Hepatocyte (in vitro differentiated cells): ENCODE results near the gene COA8. TPM values are rescaled to one million over a fixed set of nuclear protein-coding genes. Genes with fewer than 3 reads are reported as not detected.

Experiments used
- DNase-seq: peaks from one replicate; pipeline ENCODE4 v3.0.0-alpha.2; 2016; ENCODE audit warnings: low spot score
- H2AFZ ChIP-seq: fragments of 200-600 bp; sonication (generic); 2 replicates; pipeline ENCODE4 v1.6.0; 2016; ENCODE audit warnings: antibody characterized with exemption, mild to moderate bottlenecking
- H3K27ac ChIP-seq: fragments of 200-600 bp; sonication (generic); 2 replicates; pipeline ENCODE4 v1.5.1; 2016; ENCODE audit warnings: mild to moderate bottlenecking
- H3K27me3 ChIP-seq: fragments of 200-600 bp; sonication (generic); 2 replicates; pipeline ENCODE4 v1.6.1; 2016
- H3K36me3 ChIP-seq: fragments of 200-600 bp; sonication (generic); replicated peaks from 2 replicates; pipeline ENCODE4 v1.5.1; 2016; ENCODE audit warnings: low read depth; ENCODE audit not compliant: insufficient read depth
- H3K4me1 ChIP-seq: fragments of 200-600 bp; sonication (generic); 2 replicates; pipeline ENCODE4 v1.5.1; 2016; ENCODE audit warnings: mild to moderate bottlenecking, moderate library complexity; ENCODE audit not compliant: insufficient read depth
- H3K4me2 ChIP-seq: fragments of 200-600 bp; sonication (generic); 2 replicates; pipeline ENCODE4 v1.6.0; 2016
- H3K4me3 ChIP-seq: fragments of 200-600 bp; sonication (generic); 2 replicates; pipeline ENCODE4 v1.5.1; 2016; ENCODE audit warnings: mild to moderate bottlenecking
- H3K79me2 ChIP-seq: fragments of 200-600 bp; sonication (generic); 2 replicates; pipeline ENCODE4 v1.6.0; 2017; ENCODE audit warnings: mild to moderate bottlenecking
- H3K9me2 ChIP-seq: fragments of 200-600 bp; sonication (generic); replicated peaks from 2 replicates; pipeline ENCODE4 v1.6.0; 2017; ENCODE audit warnings: mild to moderate bottlenecking; ENCODE audit not compliant: insufficient read depth
- H3K9me3 ChIP-seq: fragments of 200-600 bp; sonication (generic); 2 replicates; pipeline ENCODE4 v1.5.1; 2016; ENCODE audit warnings: low read depth, mild to moderate bottlenecking
- H4K20me1 ChIP-seq: fragments of 200-600 bp; sonication (generic); 2 replicates; pipeline ENCODE4 v1.6.0; 2016; ENCODE audit warnings: mild to moderate bottlenecking; ENCODE audit not compliant: insufficient read depth, poor library complexity, severe bottlenecking
- CTCF ChIP-seq: fragments of 200-600 bp; sonication (generic); IDR thresholded peaks from 2 replicates; pipeline ENCODE4 v1.5.1; 2016; ENCODE audit warnings: antibody characterized with exemption, mild to moderate bottlenecking; ENCODE audit not compliant: poor library complexity
- EZH2 ChIP-seq: fragments of 200-600 bp; sonication (generic); IDR thresholded peaks from 2 replicates; pipeline ENCODE4 v1.6.1; 2016; ENCODE audit warnings: antibody characterized with exemption, mild to moderate bottlenecking, borderline replicate concordance
- EZH2phosphoT487 ChIP-seq: fragments of 200-600 bp; sonication (generic); IDR thresholded peaks from one replicate; pipeline ENCODE4 v1.6.1; 2018; ENCODE audit warnings: antibody characterized with exemption, mild to moderate bottlenecking, low read depth, moderate library complexity; ENCODE audit not compliant: unreplicated experiment, severe bottlenecking
- WGBS: methylation state at CpG from one replicate; pipeline ENCODE4 v1.1.6; 2016; ENCODE audit warnings: low lambda C conversion rate; ENCODE audit errors: missing lambda C conversion rate; 5-methylcytosine and 5-hydroxymethylcytosine counted together
- polyA plus RNA-seq: library from polyadenylated mRNA; unstranded; fragments of >200 nt; fragmentation: Nextera tagmentation; extraction: Ambion mirVana; gene quantifications from 2 replicates; pipeline ENCODE4 v1.2.1, GENCODE V29; 2016
- total RNA-seq: library from RNA; depleted of rRNA; stranded (reverse); fragments of >200 nt; gene quantifications from 2 replicates; pipeline ENCODE4 v1.2.3, GENCODE V29; 2014

COA8 gene
- total and polyA plus RNA-seq, 2 experiments from 2014 or later = 58.7 to 68.2 TPM

DNA sequence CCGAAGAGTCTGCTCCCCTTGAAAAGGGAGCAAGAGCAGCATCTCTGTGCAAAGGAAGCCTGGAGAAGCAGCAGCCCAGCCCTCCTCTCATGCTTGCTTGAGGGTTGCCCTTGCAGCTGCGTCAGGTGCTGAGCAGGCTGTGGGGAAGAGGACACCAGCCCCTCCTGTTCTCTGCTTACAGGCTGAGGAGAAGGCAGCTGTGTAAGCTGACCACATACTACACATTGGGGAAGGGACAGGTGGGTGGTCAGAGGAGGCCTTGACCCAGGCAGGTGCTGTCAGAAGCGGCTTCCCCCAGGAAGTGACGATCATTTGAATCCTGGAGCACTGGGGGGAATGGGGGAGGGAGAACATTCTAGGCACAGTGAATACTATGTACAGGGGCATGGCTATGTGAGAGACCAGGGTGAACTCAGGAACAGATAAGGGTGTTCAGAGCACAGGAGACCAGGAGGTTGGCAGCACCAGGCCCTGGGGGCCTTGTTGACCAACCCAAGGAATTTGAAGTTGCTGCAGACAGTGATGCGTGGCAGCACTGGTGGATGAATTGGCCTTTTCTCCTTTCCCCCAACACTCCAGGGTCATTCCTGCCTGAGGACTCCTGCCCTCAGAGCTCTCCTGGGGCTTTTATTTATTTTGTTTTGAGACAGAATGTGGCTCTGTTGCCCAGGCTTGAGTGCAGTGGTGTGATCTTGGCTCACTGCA, 63.5 kb downstream of the COA8 start:
- WGBS = 95% methylated on average over 5 of the region's 5 CpGs
- no peak overlapping the region for H3K27ac ChIP-seq

GRCh38 chr14:103627073-103628025, 64.6 kb downstream of the COA8 start:
- Histone ChIP-seq H4K20me1 (peaks cover 27% of the 10 kb centered on the region), H3K27me3 (no peaks in the 10 kb centered on the region), H3K4me1 (peaks cover 12% of the 10 kb centered on the region), H3K27ac (peak overlapping the region; percentile 100), H3K4me2 (no peak overlapping the region), H3K9me2 (no peaks in the 10 kb centered on the region), H3K36me3 (no peaks in the 10 kb centered on the region), H3K4me3 (no peak overlapping the region), H3K79me2 (peaks cover 32% of the 10 kb centered on the region), H3K9me3 (no peaks in the 10 kb centered on the region), H2AFZ (no peak overlapping the region)
- DNase-seq = peak; percentile 31
- TF ChIP-seq EZH2 = no peak
- no peak for TF ChIP-seq EZH2phosphoT487
- no peak for TF ChIP-seq CTCF
- 88% methylated on average over 16 of the region's 16 CpGs for WGBS

More for the DNA sequence above, 63.5 kb downstream of the COA8 start:
- no peaks in the 10 kb centered on the region for H3K9me3 ChIP-seq
- H3K4me1 ChIP-seq = peaks cover 12% of the 10 kb centered on the region
- no peaks in the 10 kb centered on the region for H3K36me3 ChIP-seq
- TF ChIP-seq EZH2 = no peak
- TF ChIP-seq CTCF = no peak
- TF ChIP-seq EZH2phosphoT487 = no peak
- no peaks in the 10 kb centered on the region for H3K9me2 ChIP-seq
- H3K4me3 ChIP-seq = no peak overlapping the region
- H4K20me1 ChIP-seq = peaks cover 16% of the 10 kb centered on the region
- no peaks in the 10 kb centered on the region for H3K27me3 ChIP-seq
- H2AFZ ChIP-seq = no peak overlapping the region
- peaks cover 22% of the 10 kb centered on the region for H3K79me2 ChIP-seq
- no peak overlapping the region for H3K4me2 ChIP-seq
- no peak for DNase-seq

DNA sequence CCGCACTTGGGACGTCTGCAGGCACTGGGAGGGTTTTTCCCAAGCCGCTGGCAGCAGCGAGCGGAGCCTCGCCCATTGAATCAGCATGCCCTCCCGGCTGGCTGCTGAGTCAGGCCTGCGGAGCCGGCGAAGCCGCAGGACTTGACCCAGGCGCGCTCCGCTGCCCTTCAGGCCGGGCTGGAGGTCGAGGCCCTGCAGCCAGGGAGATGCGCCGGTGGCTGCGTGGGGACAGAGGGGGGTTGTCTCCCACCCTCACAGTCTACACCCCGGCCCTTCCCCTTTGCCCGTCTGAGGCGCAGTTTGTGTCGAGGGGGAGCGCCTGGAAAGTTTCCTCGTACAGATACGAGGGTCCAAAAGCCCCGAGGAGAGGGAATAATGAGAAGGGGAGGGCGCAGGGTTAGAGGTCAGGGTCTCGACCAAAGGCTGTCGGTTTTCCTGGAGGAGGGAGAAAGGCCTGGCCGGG, 65.5 kb downstream of the COA8 start:
- peaks cover 36% of the 10 kb centered on the region for H4K20me1 ChIP-seq
- peak overlapping the region; percentile 96 for H3K4me3 ChIP-seq
- TF ChIP-seq CTCF (no peak), EZH2phosphoT487 (no peak), EZH2 (no peak)
- H2AFZ ChIP-seq = peak overlapping the region; percentile 97
- H3K4me1 ChIP-seq = peaks cover 12% of the 10 kb centered on the region
- no peaks in the 10 kb centered on the region for H3K36me3 ChIP-seq
- H3K4me2 ChIP-seq = peak overlapping the region; percentile 97
- no peaks in the 10 kb centered on the region for H3K9me2 ChIP-seq
- peak; percentile 89 for DNase-seq
- H3K27me3 ChIP-seq = no peaks in the 10 kb centered on the region
- H3K79me2 ChIP-seq = peaks cover 41% of the 10 kb centered on the region
- no peaks in the 10 kb centered on the region for H3K9me3 ChIP-seq
- 16% methylated on average over 26 of the region's 31 CpGs for WGBS
- peak overlapping the region; percentile 100 for H3K27ac ChIP-seq
